WTC11 (cell line): ENCODE results near the gene COMTD1. TPM values are rescaled to one million over a fixed set of nuclear protein-coding genes. Genes with fewer than 3 reads are reported as not detected.

ENCODE experiments used
- ATAC-seq: fragments of 200-7000 bp; cut with Tn5 transposase; 2 replicates; pipeline ENCODE4 v1.10.0; 2021; ENCODE audit warnings: mild to moderate bottlenecking, moderate library complexity
- CTCF ChIA-PET: fragments of 300-600 bp; sonication (Branson Sonifier 250); formaldehyde crosslinking; loops from one replicate; lab custom pipeline; 2021; ENCODE audit warnings: antibody characterized with exemption; lab: Charles Lee
- POLR2A ChIA-PET: fragments of 350-600 bp; sonication (Branson Sonifier 250); formaldehyde crosslinking; loops from one replicate; lab custom pipeline; 2021; ENCODE audit warnings: antibody characterized with exemption; lab: Charles Lee
- DNase-seq: peaks from one replicate; pipeline ENCODE4 v3.0.0; 2021; ENCODE audit warnings: low spot score
- H3K27ac Mint-ChIP-seq: 2 replicates; pipeline ENCODE4 v1.8.0; 2021; ENCODE audit warnings: mixed read lengths
- H3K27me3 Mint-ChIP-seq: 2 replicates; pipeline ENCODE4 v1.8.0; 2021; ENCODE audit warnings: low read depth, mild to moderate bottlenecking, moderate library complexity, mixed read lengths
- H3K36me3 Mint-ChIP-seq: 2 replicates; pipeline ENCODE4 v1.8.0; 2021; ENCODE audit warnings: mixed read lengths
- H3K4me1 Mint-ChIP-seq: 2 replicates; pipeline ENCODE4 v1.8.0; 2022; ENCODE audit warnings: mixed read lengths
- H3K4me3 Mint-ChIP-seq: 2 replicates; pipeline ENCODE4 v1.8.0; 2021; ENCODE audit warnings: mild to moderate bottlenecking, moderate library complexity, mixed read lengths
- H3K9me3 Mint-ChIP-seq: 2 replicates; pipeline ENCODE4 v1.8.0; 2021; ENCODE audit warnings: mixed read lengths
- ATF1 ChIP-seq: sonication (generic); formaldehyde crosslinking; IDR thresholded peaks from 2 replicates; pipeline ENCODE4 v1.8.1; 2023; ENCODE audit warnings: mild to moderate bottlenecking, moderate library complexity, missing genetic modification reagents
- CBFB ChIP-seq: sonication (generic); formaldehyde crosslinking; IDR thresholded peaks from 2 replicates; pipeline ENCODE4 v1.8.1; 2022; ENCODE audit warnings: mild to moderate bottlenecking, low read depth, missing genetic modification reagents
- CREM ChIP-seq: sonication (generic); formaldehyde crosslinking; IDR thresholded peaks from 2 replicates; pipeline ENCODE4 v1.8.1; 2022; ENCODE audit warnings: mild to moderate bottlenecking, missing genetic modification reagents, moderate library complexity
- FOXK1 ChIP-seq: sonication (generic); formaldehyde crosslinking; IDR thresholded peaks from 2 replicates; pipeline ENCODE4 v1.8.0; 2022; ENCODE audit warnings: mild to moderate bottlenecking, moderate library complexity, missing genetic modification reagents
- FOXP1 ChIP-seq: sonication (generic); formaldehyde crosslinking; IDR thresholded peaks from 2 replicates; pipeline ENCODE4 v1.8.0; 2022; ENCODE audit warnings: missing genetic modification reagents, mild to moderate bottlenecking, moderate library complexity, borderline replicate concordance
- GABPB1 ChIP-seq: sonication (generic); formaldehyde crosslinking; IDR thresholded peaks from 2 replicates; pipeline ENCODE4 v1.8.1; 2023; ENCODE audit warnings: mild to moderate bottlenecking, missing genetic modification reagents
- NFATC4 ChIP-seq: fragments of 250-450 bp; sonication (Bioruptor Pico); IDR thresholded peaks from 2 replicates; pipeline ENCODE4 v1.9.0; 2021; ENCODE audit warnings: mild to moderate bottlenecking
- NR1H2 ChIP-seq: sonication (generic); formaldehyde crosslinking; IDR thresholded peaks from 2 replicates; pipeline ENCODE4 v1.9.0; 2021; ENCODE audit warnings: mild to moderate bottlenecking, moderate library complexity, missing genetic modification reagents
- SOX15 ChIP-seq: fragments of 250-450 bp; sonication (Bioruptor Pico); IDR thresholded peaks from 2 replicates; pipeline ENCODE4 v1.9.0; 2021; ENCODE audit warnings: mild to moderate bottlenecking
- SP1 ChIP-seq: sonication (generic); formaldehyde crosslinking; conservative IDR thresholded peaks from 2 replicates; pipeline ENCODE4 v1.8.1; 2022; ENCODE audit warnings: missing genetic modification reagents
- ZNF232 ChIP-seq: sonication (generic); formaldehyde crosslinking; IDR thresholded peaks from 2 replicates; pipeline ENCODE4 v1.8.0; 2022; ENCODE audit warnings: mild to moderate bottlenecking, missing genetic modification reagents
- total RNA-seq: library from RNA; stranded (reverse); gene quantifications from 3 replicates; pipeline ENCODE4 v1.2.3, GENCODE V29; 2021
- TF ChIP-seq, protein P1 (sequence below): sonication (generic); formaldehyde crosslinking; IDR thresholded peaks from 2 replicates; pipeline ENCODE4 v1.8.1; 2023; ENCODE audit warnings: mild to moderate bottlenecking, moderate library complexity, missing genetic modification reagents
- TF ChIP-seq, protein P2 (sequence below): sonication (generic); formaldehyde crosslinking; IDR thresholded peaks from 2 replicates; pipeline ENCODE4 v1.8.0; 2022; ENCODE audit warnings: mild to moderate bottlenecking, missing genetic modification reagents
- TF ChIP-seq, protein P3 (sequence below): sonication (generic); formaldehyde crosslinking; IDR thresholded peaks from 2 replicates; pipeline ENCODE4 v1.8.1; 2022; ENCODE audit warnings: low read depth, missing genetic modification reagents, borderline replicate concordance
- TF ChIP-seq, protein P4 (sequence below): fragments of 250-450 bp; sonication (Bioruptor Pico); IDR thresholded peaks from 2 replicates; pipeline ENCODE4 v1.9.0; 2021; ENCODE audit warnings: mild to moderate bottlenecking
- TF ChIP-seq, protein P5 (sequence below): fragments of 200-600 bp; IDR thresholded peaks from 2 replicates; pipeline ENCODE4 v1.8.0; 2022; ENCODE audit warnings: antibody characterized with exemption
- TF ChIP-seq, protein P6 (sequence below): sonication (generic); formaldehyde crosslinking; IDR thresholded peaks from 2 replicates; pipeline ENCODE4 v1.8.1; 2023; ENCODE audit warnings: mild to moderate bottlenecking, missing genetic modification reagents, borderline replicate concordance

The COMTD1 gene
- total RNA-seq, 1 experiment from 2014 or later = 47.8 TPM

DNA sequence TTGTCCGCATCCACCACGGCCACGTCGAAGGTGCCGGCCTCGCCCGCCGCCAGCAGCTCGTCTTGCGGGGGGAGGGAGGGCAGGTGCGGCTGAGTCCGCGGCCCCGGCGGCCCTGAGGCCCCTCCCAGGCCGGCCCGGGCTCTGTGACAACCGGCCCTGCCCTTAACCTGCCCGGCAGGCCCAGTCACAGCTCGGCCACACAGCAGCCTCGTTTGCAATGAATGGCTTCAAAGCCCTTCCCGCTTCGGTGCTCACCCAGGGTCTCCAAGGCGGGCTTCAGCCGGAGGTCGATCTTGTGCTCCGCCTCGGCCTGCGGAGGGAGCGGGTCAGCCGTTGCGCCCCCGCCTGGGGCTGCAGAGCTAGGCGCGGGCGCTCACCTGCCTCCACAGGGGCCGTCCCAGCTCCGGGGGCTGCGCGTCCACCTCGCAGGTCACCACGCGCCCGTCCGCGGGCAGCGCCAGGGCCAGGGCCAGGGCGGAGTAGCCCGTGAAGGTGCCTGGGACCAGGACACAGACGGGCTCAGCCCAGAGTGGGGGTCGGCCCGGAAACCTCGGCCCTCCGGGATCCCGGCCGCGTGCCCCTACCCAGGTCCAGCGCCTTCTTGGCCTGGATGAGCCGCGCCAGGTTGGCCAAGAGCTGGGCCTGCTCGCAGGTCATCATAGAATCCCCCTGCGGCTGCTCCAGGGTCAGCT lies 928 bp downstream of the COMTD1 start (continued):
- TF ChIP-seq, protein P1, sequence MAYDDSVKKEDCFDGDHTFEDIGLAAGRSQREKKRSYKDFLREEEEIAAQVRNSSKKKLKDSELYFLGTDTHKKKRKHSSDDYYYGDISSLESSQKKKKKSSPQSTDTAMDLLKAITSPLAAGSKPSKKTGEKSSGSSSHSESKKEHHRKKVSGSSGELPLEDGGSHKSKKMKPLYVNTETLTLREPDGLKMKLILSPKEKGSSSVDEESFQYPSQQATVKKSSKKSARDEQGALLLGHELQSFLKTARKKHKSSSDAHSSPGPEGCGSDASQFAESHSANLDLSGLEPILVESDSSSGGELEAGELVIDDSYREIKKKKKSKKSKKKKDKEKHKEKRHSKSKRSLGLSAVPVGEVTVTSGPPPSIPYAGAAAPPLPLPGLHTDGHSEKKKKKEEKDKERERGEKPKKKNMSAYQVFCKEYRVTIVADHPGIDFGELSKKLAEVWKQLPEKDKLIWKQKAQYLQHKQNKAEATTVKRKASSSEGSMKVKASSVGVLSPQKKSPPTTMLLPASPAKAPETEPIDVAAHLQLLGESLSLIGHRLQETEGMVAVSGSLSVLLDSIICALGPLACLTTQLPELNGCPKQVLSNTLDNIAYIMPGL (CRISPR knock-in tag) = peak; percentile 87
- TF ChIP-seq SOX15 (CRISPR knock-in tag) (no peak), FOXP1 (CRISPR knock-in tag) (0 out of 2 replicates have a peak, but pooled peaks have one; percentile 7), GABPB1 (CRISPR knock-in tag) (no peak), NR1H2 (CRISPR knock-in tag) (no peak), CREM (CRISPR knock-in tag) (peak; percentile 40; the same call in 1 of the 2 replicates), NFATC4 (CRISPR knock-in tag) (no peak)
- TF ChIP-seq, all 79 proteins: peak for 14

DNA sequence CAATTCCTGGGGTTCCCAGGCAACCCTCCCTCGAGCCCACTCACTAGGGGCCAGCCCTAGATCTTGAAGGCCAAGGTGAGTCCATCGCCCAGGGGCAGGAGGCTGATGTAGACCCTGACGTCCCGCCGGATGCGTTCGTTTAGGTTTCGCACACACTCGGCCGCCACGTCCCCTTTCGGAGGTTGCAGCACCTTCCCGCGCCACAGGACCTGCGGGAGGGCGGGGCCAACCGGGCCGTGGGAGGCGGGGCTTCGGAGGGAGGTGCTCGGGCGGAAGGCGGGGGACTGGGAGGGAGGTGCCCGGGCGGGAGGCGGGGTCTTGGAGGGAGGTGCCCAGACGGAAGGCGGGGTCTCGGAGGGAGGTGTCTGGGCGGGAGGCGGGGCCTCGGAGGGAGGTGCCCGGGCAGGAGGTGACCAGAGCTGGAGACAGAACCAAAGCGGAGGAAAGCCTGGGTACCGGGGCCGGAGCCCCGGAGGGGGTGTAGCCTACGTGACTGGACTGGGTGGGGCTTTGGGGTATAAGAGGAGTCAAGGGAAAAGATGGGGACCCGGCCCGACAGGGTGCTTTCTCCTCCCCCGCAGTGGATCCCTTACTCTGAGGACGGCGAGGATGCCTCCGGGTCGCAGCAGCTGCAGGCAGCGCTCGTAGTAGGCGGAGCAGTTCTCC lies 1.6 kb downstream of the COMTD1 start:
- no peaks in the 10 kb centered on the region for H3K9me3 Mint-ChIP-seq
- peaks cover 24% of the 10 kb centered on the region for H3K4me1 Mint-ChIP-seq
- no peaks in the 10 kb centered on the region; the same call in 1 of the 2 replicates for H3K27me3 Mint-ChIP-seq
- H3K4me3 Mint-ChIP-seq = peak overlapping the region; percentile 66
- H3K27ac Mint-ChIP-seq = peak overlapping the region; percentile 82
- peak; percentile 75 for ATAC-seq
- ChIA-PET POLR2A (interaction anchor here (1.0 to 2.7 kb wide), 5 partner anchors 8 to 122 kb away, joined by 3 to 19 read pairs (median 4); partner anchors contain the start of gene VDAC2), CTCF (interaction anchor here (0.6 to 6.3 kb wide), 14 partner anchors 9 to 408 kb away, joined by 3 to 145 read pairs (median 8); partner anchors contain the start of genes KAT6B and VDAC2)
- H3K36me3 Mint-ChIP-seq = peaks cover 35% of the 10 kb centered on the region
- peak; percentile 99 for DNase-seq
- TF ChIP-seq, protein P2, sequence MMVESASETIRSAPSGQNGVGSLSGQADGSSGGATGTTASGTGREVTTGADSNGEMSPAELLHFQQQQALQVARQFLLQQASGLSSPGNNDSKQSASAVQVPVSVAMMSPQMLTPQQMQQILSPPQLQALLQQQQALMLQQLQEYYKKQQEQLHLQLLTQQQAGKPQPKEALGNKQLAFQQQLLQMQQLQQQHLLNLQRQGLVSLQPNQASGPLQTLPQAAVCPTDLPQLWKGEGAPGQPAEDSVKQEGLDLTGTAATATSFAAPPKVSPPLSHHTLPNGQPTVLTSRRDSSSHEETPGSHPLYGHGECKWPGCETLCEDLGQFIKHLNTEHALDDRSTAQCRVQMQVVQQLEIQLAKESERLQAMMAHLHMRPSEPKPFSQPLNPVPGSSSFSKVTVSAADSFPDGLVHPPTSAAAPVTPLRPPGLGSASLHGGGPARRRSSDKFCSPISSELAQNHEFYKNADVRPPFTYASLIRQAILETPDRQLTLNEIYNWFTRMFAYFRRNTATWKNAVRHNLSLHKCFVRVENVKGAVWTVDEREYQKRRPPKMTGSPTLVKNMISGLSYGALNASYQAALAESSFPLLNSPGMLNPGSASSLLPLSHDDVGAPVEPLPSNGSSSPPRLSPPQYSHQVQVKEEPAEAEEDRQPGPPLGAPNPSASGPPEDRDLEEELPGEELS (CRISPR knock-in tag) = peak; percentile 17; the same call in 1 of the 2 replicates
- TF ChIP-seq, protein P3, sequence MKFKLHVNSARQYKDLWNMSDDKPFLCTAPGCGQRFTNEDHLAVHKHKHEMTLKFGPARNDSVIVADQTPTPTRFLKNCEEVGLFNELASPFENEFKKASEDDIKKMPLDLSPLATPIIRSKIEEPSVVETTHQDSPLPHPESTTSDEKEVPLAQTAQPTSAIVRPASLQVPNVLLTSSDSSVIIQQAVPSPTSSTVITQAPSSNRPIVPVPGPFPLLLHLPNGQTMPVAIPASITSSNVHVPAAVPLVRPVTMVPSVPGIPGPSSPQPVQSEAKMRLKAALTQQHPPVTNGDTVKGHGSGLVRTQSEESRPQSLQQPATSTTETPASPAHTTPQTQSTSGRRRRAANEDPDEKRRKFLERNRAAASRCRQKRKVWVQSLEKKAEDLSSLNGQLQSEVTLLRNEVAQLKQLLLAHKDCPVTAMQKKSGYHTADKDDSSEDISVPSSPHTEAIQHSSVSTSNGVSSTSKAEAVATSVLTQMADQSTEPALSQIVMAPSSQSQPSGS (CRISPR knock-in tag) = no peak
- TF ChIP-seq ZNF232 (CRISPR knock-in tag) (0 out of 2 replicates have a peak, but pooled peaks have one; percentile 37), CBFB (CRISPR knock-in tag) (no peak; the same call in 1 of the 2 replicates), ATF1 (CRISPR knock-in tag) (no peak), SP1 (CRISPR knock-in tag) (peak; percentile 52; the same call in 1 of the 2 replicates), FOXK1 (CRISPR knock-in tag) (no peak)
- TF ChIP-seq, protein P4, sequence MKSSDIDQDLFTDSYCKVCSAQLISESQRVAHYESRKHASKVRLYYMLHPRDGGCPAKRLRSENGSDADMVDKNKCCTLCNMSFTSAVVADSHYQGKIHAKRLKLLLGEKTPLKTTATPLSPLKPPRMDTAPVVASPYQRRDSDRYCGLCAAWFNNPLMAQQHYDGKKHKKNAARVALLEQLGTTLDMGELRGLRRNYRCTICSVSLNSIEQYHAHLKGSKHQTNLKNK (CRISPR knock-in tag) = peak; percentile 74; the same call in 1 of the 2 replicates
- TF ChIP-seq, protein P5, sequence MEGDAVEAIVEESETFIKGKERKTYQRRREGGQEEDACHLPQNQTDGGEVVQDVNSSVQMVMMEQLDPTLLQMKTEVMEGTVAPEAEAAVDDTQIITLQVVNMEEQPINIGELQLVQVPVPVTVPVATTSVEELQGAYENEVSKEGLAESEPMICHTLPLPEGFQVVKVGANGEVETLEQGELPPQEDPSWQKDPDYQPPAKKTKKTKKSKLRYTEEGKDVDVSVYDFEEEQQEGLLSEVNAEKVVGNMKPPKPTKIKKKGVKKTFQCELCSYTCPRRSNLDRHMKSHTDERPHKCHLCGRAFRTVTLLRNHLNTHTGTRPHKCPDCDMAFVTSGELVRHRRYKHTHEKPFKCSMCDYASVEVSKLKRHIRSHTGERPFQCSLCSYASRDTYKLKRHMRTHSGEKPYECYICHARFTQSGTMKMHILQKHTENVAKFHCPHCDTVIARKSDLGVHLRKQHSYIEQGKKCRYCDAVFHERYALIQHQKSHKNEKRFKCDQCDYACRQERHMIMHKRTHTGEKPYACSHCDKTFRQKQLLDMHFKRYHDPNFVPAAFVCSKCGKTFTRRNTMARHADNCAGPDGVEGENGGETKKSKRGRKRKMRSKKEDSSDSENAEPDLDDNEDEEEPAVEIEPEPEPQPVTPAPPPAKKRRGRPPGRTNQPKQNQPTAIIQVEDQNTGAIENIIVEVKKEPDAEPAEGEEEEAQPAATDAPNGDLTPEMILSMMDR = no peak
- TF ChIP-seq, protein P6, sequence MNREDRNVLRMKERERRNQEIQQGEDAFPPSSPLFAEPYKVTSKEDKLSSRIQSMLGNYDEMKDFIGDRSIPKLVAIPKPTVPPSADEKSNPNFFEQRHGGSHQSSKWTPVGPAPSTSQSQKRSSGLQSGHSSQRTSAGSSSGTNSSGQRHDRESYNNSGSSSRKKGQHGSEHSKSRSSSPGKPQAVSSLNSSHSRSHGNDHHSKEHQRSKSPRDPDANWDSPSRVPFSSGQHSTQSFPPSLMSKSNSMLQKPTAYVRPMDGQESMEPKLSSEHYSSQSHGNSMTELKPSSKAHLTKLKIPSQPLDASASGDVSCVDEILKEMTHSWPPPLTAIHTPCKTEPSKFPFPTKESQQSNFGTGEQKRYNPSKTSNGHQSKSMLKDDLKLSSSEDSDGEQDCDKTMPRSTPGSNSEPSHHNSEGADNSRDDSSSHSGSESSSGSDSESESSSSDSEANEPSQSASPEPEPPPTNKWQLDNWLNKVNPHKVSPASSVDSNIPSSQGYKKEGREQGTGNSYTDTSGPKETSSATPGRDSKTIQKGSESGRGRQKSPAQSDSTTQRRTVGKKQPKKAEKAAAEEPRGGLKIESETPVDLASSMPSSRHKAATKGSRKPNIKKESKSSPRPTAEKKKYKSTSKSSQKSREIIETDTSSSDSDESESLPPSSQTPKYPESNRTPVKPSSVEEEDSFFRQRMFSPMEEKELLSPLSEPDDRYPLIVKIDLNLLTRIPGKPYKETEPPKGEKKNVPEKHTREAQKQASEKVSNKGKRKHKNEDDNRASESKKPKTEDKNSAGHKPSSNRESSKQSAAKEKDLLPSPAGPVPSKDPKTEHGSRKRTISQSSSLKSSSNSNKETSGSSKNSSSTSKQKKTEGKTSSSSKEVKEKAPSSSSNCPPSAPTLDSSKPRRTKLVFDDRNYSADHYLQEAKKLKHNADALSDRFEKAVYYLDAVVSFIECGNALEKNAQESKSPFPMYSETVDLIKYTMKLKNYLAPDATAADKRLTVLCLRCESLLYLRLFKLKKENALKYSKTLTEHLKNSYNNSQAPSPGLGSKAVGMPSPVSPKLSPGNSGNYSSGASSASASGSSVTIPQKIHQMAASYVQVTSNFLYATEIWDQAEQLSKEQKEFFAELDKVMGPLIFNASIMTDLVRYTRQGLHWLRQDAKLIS (CRISPR knock-in tag) = no peak
